BE2C (cell line): ENCODE measurements around the gene DOCK1.

Source experiments
- DNase-seq: peaks from one replicate; pipeline ENCODE4 v3.0.0-alpha.2; 2020
- H3K27me3 ChIP-seq: fragments of 250-450 bp; sonication (Bioruptor Pico); 2 replicates; pipeline ENCODE4 v1.5.1; 2020; ENCODE audit warnings: mild to moderate bottlenecking
- H3K36me3 ChIP-seq: fragments of 250-450 bp; sonication (Bioruptor Pico); 2 replicates; pipeline ENCODE4 v1.5.1; 2020; ENCODE audit warnings: mild to moderate bottlenecking
- H3K4me1 ChIP-seq: fragments of 250-450 bp; sonication (Bioruptor Pico); 2 replicates; pipeline ENCODE4 v1.5.1; 2020
- H3K4me3 ChIP-seq: 2 replicates; pipeline ENCODE4 v1.5.1; 2011; ENCODE audit warnings: low read depth, low read length
- H3K9me3 ChIP-seq: fragments of 250-450 bp; sonication (Bioruptor Pico); 2 replicates; pipeline ENCODE4 v1.5.1; 2020
- TF ChIP-seq, protein P1 (sequence below): IDR thresholded peaks from 2 replicates; pipeline ENCODE4 v1.5.1; 2012; ENCODE audit warnings: mild to moderate bottlenecking, low read depth, low read length

DOCK1 gene

DNA sequence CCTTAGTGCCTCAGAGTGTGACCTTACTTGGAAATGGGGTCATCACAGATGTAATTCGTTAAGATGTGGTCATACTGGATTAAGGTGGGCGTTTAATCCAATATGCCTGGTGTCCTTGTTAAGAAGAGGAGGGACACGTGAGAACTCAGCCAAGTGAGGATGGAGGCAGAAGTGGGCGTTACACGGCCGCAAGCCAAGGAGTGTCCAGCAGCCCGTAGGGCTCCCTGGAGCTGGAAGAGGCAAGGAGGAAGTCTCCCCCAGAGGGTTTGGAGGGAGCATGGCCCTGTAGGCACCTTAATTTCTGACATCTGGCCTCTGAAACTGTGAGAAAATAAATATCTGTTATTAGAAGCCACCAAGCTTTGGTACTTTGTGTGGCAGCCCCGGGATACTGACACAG lies 21.3 kb downstream of the DOCK1 start:
- DNase-seq, result no peak
- H3K9me3 ChIP-seq, result no peaks in the 10 kb centered on the region
- no peaks in the 10 kb centered on the region for H3K4me1 ChIP-seq
- H3K4me3 ChIP-seq, result no peak overlapping the region
- TF ChIP-seq, protein P1, sequence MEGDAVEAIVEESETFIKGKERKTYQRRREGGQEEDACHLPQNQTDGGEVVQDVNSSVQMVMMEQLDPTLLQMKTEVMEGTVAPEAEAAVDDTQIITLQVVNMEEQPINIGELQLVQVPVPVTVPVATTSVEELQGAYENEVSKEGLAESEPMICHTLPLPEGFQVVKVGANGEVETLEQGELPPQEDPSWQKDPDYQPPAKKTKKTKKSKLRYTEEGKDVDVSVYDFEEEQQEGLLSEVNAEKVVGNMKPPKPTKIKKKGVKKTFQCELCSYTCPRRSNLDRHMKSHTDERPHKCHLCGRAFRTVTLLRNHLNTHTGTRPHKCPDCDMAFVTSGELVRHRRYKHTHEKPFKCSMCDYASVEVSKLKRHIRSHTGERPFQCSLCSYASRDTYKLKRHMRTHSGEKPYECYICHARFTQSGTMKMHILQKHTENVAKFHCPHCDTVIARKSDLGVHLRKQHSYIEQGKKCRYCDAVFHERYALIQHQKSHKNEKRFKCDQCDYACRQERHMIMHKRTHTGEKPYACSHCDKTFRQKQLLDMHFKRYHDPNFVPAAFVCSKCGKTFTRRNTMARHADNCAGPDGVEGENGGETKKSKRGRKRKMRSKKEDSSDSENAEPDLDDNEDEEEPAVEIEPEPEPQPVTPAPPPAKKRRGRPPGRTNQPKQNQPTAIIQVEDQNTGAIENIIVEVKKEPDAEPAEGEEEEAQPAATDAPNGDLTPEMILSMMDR, result no peak
- no peaks in the 10 kb centered on the region for H3K27me3 ChIP-seq
- no peaks in the 10 kb centered on the region for H3K36me3 ChIP-seq

DNA sequence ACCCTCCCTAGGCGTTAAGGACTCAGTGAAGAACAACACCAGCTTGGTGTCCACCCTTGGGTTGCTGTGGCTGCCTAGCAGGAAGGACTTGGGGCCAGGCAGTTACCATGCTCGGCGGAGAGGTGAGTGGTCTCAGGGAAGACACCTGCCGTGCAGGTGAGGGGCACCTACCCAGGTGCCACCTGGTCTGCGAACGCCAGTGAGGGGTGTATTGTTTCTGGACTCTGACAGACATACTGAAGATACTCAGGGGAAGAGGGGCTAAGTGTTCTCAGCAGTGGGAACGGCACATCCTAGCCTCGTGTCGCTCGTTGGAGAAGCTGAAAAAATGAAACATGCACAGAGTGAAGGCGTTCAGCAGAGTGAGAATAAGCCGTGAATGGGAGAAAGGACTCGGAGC lies 22.6 kb downstream of the DOCK1 start:
- no peaks in the 10 kb centered on the region for H3K4me1 ChIP-seq
- DNase-seq, result no peak
- no peaks in the 10 kb centered on the region for H3K27me3 ChIP-seq
- H3K36me3 ChIP-seq, result no peaks in the 10 kb centered on the region
- no peaks in the 10 kb centered on the region for H3K9me3 ChIP-seq
- H3K4me3 ChIP-seq, result no peak overlapping the region
- TF ChIP-seq, protein P1, result no peak

DNA sequence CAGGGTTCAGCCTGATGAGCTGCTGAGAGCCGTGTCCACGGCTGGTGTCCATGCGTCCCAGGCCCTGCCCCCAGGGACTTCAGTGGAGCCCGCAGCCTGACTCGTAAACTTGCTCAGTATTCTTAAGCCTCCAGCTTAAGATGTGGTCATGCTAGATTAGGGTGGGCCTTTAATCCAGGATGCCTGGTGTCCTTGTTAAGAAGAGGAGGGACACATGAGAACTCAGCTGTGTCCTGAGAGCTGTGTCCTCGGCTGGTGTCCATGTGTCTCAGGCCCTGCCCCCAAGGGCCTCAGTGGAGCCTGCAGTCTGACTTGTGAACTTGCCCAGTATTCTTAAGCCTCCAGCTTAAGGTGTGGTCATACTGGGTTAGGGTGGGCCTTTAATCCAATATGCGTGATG lies 23.0 kb downstream of the DOCK1 start:
- no peaks in the 10 kb centered on the region for H3K9me3 ChIP-seq
- no peak for DNase-seq
- H3K4me3 ChIP-seq, result no peak overlapping the region
- no peaks in the 10 kb centered on the region for H3K27me3 ChIP-seq
- TF ChIP-seq, protein P1, result no peak
- H3K4me1 ChIP-seq, result no peaks in the 10 kb centered on the region
- no peaks in the 10 kb centered on the region for H3K36me3 ChIP-seq

DNA sequence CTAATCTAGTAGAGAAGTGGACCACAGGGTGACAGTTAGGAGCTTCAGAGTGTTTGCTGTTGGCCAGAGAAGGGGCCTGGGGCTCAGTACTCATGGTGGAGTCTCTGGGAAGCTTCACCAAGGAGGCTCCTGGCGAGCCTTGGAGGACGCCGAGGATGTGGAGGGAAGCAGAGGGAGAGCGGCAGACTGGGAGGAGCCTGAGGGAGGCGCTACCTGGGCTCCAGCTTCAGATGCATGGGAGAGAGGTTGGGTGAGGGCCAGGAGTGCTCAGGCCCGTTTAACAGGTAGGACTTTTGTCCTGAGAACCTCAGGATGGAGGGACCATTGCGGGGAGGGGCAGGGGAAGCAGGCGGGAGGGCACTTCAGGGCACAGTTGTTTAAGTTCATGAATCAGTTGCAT lies 24.2 kb downstream of the DOCK1 start:
- H3K4me3 ChIP-seq, result no peak overlapping the region
- no peaks in the 10 kb centered on the region for H3K36me3 ChIP-seq
- no peaks in the 10 kb centered on the region for H3K27me3 ChIP-seq
- no peak for DNase-seq
- no peaks in the 10 kb centered on the region for H3K9me3 ChIP-seq
- TF ChIP-seq, protein P1, result no peak
- H3K4me1 ChIP-seq, result no peaks in the 10 kb centered on the region

DNA sequence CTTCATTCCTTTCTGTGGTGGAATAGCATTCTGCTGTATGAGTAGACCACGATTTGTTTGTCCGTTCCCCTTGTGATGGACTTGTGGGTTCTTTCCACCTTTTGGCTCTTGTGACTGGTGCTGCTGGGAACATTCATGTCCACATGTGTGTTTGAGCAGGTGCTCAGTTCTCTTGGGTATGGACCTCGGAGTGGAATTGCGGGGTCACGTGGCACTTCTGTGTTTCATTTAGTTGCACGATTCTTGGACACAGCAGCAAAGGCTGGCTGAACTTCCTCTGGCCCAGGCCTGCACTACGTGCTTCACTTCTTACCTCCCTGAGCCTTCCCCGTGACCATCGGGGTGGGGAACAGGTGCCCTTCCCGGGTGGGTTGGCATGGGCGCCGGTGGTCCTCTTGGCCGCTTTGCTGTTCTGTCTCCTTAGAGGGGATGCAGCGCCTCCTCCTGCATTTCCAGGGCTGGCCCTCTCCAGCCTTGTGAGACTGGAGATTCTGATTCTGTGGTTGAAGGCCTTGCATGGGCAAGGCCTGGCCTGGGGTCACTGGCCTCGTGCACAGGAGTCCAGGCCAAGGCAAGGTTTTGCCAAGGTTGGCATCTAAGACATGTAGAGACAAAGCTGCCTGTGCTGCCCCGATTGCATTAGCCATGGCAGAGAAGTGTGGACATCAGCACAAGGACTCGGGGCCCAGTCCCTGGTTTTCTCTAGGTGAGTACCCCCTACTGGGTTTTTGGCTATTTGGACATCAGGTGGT lies 25.1 kb downstream of the DOCK1 start:
- TF ChIP-seq, protein P1, result no peak
- no peak for DNase-seq
- peaks cover 3% of the 10 kb centered on the region; the same call in 1 of the 2 replicates for H3K4me1 ChIP-seq
- H3K9me3 ChIP-seq, result no peaks in the 10 kb centered on the region
- no peaks in the 10 kb centered on the region for H3K36me3 ChIP-seq
- H3K4me3 ChIP-seq, result no peak overlapping the region
- H3K27me3 ChIP-seq, result no peaks in the 10 kb centered on the region

DNA sequence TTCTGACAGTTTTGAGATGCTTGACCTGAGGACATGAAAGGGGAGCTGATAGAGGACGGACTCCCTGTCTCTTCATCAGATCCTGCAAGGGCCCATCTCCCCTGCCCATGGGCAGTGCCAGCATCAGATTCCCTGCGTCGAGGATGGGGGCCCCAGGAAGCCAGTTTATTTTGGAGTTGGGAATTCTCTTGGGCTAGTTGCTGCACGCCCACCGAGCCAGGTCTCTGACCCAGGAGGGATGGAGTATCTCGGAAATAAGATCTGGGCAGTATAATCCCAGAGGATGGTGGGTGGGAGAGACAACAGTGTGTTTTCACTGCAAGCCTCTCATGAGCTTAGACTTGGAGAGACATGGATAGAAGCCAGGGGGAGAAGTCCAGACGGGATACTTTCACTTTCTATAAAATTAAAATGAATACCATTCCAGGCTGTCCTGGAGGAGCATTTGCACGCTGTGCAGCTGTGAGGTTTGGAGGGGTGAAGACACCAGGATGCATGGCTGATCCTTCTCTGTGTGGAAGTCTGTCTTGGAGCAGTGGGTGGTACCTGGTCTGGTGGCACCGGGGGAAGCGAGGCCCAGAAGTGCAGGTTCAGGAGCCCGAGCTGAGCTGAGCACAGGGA lies 25.8 kb downstream of the DOCK1 start:
- no peak for DNase-seq
- TF ChIP-seq, protein P1, result no peak
- H3K4me3 ChIP-seq, result no peak overlapping the region

More for the DNA sequence above, 25.8 kb downstream of the DOCK1 start:
- Histone ChIP-seq H3K9me3 (no peaks in the 10 kb centered on the region), H3K36me3 (no peaks in the 10 kb centered on the region), H3K4me1 (peaks cover 6% of the 10 kb centered on the region; the same call in 1 of the 2 replicates), H3K27me3 (no peaks in the 10 kb centered on the region)
